NCI-H2196 (cell line): Measurements from ENCODE around the gene FAM234A.
"Not testable (repeated sequence)": the region's sequence is repeated elsewhere in the genome, so short reads cannot be mapped to it uniquely, and the experiment has no call there.

Experiments
- DNase-seq: peaks from one replicate; lab custom pipeline; 2025; ENCODE audit not compliant: unreplicated experiment; lab: John Stamatoyannopoulos, UW

FAM234A gene

DNA sequence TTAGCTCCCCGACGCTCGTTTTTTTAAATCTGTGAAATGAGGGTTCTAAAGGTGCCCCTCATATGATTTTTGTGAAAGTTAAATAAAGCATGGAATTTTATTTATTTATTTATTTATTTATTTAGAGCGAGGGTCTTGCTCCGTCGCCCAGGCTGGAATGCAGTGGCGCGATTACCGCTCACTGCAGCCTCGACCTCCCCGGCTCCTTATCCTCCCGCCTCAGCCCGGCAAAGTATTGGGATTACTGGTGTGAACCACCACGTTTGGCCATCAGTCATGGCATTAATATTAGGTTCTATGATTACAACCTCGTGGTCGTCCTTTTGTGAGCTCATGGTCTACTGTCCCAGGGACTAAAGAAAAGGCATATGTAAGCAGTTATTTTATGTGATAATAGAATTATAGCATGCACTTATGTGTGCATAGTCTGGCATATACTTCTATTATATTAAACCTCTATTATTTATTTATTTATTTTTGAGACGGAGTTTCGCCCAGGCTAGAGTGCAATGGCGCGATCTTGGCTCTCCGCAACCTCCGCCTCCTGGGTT is 4.8 kb upstream of the FAM234A start:
- no peak for DNase-seq

DNA sequence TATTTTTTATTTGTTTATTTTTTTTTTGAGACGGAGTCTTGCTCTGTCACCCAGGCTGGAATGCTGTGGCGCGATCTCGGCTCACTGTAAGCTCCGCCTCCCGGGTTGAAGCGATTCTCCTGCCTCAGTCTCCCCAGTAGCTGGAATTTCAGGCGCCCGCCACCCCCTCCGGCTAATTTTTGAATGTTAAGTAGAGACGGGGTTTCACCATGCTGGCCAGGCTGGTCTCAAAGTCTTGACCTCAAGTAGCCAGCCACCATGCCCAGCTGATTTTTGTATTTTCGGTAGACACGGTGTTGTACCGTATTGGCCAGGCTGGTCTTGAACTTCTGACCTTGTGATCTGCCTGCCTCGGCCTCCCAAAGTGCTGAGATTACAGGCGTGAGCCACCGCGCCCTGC is 4.3 kb upstream of the FAM234A start:
- not testable (repeated sequence) for DNase-seq

DNA sequence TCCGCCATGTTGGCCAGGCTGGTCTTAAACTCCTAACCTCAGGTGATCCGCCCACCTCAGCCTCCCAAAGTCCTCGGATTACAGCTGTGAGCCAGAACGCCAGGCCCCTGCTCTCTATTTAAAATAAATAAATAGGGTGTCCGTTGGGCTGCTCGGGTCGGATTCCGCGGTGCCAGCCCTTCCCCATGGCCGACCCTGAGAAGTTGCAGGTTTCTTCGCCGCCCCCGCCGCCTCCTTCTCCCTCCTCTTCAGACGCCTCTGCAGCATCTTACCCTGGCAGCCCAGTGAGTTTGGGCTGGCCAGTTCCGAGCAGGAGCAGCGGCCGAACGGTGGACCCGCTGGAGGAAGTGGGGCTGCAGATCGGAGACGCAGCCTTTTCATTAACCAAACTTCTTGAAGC is 3.7 kb upstream of the FAM234A start:
- no peak for DNase-seq

DNA sequence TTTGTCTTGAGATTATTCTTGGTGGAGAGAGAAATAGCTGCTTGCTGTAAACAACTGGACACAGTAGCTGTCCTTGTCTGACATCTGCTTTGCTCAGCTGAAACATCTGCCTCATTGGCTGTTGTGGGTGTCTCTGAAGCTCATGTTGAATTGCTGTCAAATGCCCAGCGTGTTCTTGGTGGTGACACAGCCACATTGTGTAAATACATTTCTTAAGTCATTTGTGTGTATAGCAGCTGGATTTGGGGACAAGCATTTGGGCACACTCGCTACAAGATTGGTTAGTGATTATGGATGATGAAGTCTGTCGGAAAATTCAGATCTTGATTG is 5.3 kb downstream of the FAM234A start:
- no peak for DNase-seq

DNA sequence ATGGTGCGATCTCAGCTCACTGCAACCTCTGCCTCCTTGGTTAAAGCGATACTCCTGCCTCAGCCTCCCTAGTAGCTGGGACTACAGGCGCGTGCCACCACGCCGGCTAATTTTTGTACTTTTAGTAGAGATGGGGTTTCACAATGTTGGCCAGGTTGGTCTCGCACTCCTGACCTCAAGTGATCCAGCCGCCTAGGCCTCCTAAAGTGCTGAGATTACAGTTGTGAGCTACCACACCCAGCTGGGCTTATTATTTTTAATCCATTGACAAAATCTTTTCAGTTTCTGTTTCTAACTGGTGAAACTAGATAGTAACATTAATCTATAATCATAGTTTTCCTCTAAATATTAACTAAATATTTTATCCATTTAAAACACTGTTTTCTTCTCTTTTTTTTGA is 5.9 kb downstream of the FAM234A start:
- no peak for DNase-seq

DNA sequence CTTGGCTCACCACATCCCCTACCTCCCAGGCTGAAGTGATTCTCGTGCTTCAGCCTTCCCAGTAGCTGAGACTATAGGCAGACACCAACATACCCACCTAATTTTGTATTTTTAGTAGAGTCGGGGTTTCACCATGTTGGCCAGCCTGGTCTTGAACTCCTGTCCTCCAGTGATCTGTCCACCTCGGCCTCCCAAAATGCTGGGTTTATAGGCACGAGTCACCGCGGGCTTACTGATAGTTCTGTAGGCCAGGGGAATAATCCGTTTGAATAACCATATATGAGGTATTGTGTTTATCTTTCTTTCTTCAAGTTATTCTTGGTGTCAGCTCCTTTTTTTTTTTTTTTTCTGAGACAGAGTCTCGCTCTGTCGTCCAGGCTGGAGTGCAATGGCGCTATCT is 7.7 kb downstream of the FAM234A start:
- no peak for DNase-seq

DNA sequence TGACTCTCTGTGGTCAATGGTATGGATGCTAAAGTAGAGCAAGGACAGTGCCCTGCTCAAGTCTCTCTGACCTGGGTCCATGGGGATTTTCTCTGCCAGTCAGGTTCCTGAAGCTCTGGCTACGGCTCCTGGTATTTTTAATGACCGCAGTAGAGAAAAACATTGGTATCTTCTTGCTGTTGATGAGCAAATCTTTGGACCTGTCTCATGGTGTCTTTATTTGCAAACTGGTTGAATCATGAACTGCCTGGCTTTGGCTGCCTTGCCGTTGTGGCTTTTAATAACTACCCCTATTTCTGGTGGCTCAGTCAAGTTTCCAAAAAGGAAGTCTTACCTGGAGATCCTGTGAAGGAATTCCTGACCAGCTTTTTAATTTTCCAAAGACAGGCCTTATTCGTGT is 8.7 kb downstream of the FAM234A start:
- DNase-seq = no peak

DNA sequence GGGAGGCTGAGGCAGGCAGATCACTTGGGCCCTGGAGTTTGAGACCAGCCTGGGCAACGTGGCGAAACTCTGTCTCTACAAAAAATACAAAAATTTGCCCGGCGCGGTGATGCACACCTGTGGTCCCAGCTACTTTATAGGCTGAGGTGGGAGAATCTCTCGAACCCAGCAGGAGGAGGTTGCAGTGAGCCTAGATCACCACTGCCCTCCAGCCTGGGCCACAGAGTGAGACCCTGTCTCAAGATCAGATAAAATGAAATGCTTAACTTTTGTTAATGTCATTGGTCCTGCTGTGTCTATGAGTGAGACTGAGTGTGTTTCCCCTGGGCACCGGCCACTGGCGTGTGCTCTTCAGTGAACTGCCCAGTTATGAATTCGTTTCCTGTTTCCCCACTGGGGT is 10.5 kb downstream of the FAM234A start:
- no peak for DNase-seq

DNA sequence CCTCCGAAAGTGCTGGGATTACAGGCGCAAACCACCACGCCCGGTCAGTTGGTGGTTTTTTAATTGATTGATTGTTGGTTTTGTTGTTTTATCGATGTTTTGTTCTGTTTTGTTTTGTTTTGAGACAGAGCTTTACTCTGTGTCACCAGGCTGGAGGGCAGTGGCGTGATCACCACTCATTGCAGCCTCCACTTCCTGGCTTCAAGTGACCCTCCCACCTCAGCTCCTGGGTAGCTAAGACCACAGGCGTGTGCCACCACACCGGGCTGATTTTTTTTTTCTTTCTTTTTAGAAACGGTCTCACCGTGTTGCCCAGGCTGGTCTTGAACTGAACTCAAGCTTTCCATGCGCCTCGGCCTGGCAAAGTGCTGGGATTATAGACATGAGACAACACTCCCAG is 12.4 kb downstream of the FAM234A start:
- DNase-seq = no peak

DNA sequence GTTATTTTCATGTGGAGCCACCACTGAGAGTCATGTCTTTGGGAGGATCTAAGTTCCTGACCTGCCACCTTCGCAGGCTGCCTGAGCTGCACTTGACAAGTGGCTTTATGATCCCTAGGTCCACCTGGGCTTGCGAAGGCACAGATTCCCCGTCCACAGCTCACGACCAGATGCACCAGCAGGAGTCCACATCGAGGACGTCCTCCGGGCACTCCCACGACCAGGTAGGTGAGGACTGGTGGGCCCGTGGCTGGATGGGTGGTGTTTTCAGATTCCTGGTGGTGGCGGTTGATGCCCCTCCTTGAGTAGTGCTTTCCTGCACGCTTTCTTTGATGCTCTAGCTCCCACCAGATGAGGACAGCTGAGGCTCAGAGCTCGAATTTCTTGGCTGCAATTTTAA is 14.8 kb downstream of the FAM234A start:
- DNase-seq = no peak

DNA sequence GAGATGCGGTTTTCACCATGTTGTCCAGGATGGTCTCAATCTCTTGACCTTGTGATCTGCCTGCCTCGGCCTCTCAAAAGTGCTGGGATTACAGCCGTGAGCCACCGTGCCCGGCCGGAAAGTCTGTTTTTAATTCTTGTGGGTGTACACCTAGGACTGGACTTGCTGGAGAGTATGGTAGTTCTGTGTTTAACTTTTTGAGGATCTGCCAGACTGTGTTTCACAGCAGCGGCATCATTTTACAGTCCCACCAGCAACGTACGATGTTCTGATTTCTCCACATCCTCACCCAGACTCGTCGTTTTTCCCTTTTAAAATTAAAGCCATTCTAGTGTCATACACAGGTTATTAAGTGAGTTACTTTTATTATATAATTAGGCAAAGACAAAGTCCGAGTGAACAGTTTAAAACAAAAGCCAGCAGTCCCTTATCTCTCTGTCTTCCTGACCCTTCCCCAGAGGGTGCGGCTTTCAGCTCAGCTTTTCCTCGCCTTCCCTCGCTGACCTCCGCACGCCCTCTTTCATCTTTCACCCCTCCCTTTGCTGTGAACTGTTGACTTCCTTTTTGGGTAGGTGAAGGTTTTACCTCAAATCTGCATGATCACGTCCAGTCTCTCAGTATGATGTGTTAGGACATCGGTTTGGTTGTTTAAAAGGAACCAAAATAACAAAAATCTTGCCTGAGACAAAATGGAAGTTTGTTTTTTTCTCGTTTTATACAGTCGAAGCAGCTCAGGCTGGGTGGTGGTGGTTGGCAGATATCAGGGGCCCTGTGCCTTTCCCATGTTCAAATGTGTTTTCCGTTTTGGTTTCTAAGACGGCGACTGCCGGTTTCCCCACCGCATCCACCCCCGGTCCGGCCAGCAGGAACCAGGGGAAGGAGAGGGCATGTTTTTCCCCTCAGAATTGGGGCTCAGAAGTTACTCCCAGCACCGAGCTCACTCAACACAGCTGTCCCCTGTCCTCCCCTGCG is 18.0 kb downstream of the FAM234A start:
- no peak for DNase-seq

DNA sequence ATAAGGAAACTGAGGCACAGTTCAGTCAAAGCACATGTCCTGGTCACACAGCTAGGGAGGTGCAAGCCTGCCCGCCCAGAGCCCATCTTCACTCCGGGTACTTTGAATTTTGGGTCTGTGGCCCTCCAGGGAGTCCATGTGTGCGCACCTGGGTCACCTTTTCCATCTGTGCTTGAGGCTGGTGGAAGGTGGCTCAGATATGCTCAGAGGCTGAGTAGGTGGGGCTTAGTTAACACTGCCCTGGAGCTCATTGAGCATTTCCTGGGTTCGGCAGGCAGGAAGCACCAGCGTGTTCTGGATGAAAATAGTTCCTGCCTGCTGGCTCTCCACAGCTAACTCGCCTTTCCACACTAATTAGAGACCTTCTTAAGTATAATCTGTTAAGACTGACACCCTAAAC is 19.2 kb downstream of the FAM234A start:
- DNase-seq = no peak

DNA sequence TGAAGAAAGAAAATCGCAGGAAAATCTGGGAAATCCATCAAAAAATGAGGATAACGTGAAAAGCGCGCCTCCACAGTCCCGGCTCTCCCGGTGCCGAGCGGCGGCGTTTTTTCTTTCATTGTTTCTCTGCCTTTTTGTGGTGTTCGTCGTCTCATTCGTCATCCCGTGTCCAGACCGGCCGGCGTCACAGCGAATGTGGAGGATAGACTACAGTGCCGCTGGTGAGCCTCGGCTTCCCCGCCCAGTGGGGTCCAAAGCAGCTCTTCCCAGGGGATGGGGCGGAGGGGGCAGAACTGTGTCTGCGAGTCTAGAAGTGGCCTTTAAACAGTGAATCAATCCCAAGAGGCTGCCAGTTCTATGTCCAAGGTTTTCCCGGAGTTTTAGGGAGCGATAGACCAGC is 19.8 kb downstream of the FAM234A start:
- no peak for DNase-seq

DNA sequence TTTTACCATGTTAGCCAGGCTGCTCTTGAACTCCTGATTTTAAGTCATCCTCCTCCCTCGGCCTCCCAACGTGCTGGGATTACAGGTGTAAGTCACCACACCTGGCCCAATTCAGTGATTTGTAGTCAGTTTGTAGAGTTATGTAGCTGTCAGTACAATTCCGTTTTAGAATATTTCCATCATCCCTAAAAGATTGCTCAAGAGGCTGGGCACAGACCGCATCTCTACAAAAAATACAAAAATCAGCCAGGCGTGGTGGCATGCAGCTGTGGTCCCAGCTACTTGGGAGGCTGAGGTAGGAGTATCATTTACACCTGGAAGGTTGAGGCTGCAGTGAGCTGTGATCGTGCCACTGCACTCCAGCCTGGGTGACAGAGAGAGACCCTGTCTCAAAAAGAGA is 20.6 kb downstream of the FAM234A start:
- DNase-seq = no peak

DNA sequence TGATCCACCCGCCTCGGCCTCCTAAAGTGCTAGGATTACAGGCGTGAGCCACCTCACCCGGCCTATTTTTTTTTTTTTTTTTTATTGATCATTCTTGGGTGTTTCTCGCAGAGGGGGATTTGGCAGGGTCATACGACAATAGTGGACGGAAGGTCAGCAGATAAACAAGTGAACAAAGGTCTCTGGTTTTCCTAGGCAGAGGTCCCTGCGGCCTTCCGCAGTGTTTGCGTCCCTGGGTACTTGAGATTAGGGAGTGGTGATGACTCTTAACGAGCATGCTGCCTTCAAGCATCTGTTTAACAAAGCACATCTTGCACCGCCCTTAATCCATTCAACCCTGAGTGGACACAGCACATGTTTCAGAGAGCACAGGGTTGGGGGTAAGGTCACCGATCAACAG is 23.5 kb downstream of the FAM234A start:
- not testable (repeated sequence) for DNase-seq

DNA sequence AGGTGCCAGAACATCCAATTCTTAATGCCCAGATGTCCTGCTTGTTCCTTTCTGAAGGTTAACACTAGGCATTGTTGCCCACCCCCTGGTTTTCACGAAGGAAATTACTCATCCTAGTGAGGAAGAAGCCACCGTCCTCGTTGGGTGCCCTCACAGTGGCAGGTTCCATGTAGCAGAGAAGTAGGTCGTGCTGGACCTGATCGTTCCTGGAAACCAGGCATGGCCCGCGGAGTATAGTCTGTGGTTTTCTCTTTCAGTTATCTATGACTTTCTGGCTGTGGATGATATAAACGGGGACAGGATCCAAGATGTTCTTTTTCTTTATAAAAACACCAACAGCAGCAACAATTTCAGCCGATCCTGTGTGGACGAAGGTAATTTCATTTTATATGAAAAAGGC is 24.6 kb downstream of the FAM234A start:
- no peak for DNase-seq

DNA sequence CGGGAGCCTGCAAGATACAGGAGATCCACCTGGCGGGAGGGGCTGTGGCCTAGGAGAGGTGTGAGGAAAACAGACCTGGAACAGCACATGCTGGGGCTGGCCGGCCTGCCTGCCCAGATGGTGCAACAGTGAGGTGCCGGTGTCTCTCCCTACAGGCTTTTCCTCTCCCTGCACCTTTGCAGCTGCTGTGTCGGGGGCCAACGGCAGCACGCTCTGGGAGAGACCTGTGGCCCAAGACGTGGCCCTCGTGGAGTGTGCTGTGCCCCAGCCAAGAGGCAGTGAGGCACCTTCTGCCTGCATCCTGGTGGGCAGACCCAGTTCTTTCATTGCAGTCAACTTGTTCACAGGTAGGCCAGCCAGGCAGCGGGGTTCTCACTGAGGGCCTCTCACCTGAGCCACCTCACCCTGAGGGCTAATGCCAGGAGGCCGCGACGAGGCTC is 25.2 kb downstream of the FAM234A start:
- DNase-seq = no peak

DNA sequence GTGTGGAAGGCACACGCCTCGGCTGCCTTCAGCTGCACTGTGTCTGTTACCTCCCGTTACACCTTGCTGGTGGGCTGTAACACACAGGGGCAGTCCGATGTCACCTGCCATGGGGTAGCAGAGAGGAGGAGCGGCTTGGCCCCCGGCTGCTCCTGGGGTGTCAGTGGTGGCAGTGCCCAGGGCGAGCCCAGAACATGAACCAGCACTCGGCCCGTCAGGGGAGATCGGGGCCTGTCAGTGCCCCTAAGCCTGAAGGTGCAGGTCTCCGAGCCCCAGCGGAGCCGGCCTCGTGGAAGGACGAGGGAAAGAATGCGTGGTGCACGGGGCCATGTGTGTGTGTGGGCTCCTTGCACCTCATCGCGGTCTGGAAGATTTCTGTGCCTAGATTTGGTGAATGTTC is 25.7 kb downstream of the FAM234A start:
- DNase-seq = no peak

DNA sequence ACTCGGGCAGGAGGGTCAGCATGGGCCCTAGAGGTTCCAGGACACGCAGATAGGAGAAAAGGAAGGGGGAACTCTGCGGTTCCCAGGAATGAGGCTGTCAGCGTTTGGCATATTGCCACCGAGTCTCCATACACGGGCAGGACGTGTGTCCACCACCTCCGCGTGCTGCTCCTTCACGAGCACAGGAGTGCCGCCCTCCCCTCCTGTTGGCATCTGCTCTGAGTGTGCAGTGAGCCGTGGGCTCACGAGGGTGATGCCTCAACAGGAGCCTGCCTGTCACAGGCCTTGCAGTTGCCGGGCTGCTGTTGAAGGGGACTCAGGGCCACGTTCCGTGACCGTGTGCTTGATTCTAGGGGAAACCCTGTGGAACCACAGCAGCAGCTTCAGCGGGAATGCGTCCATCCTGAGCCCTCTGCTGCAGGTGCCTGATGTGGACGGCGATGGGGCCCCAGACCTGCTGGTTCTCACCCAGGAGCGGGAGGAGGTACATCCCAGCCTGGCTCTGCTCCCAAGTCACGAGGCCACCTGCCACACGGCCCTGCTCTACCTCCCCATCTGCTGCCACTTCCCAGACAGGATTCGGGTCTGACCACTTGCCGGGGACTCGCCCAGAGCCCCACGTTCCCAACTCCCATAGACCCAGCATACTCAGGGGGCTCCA is 26.5 kb downstream of the FAM234A start:
- no peak for DNase-seq

DNA sequence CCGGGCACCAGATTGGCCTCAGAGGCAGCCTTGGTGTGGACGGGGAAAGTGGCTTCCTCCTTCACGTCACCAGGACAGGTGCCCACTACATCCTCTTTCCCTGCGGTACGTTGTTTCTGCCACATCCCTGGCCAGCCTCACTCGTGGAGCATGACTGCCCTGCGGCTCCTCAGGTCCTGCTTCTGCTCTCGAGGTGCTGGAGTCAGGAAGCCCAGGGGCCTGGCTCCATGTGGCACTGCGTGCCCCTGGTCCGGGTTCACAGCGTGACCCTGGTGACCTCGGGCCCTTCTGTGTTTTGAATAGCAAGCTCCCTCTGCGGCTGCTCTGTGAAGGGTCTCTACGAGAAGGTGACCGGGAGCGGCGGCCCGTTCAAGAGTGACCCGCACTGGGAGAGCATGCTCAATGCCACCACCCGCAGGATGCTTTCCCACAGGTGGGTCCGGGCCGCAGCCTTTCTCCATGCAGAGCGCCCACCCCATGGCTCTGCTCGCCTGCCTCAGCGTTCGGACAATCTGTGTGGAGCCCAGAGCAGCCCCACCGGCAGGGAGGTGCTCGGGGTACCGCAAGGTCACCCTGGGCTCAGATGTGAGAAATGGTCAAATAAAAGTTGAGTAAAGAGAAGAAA is 27.6 kb downstream of the FAM234A start:
- DNase-seq = no peak

DNA sequence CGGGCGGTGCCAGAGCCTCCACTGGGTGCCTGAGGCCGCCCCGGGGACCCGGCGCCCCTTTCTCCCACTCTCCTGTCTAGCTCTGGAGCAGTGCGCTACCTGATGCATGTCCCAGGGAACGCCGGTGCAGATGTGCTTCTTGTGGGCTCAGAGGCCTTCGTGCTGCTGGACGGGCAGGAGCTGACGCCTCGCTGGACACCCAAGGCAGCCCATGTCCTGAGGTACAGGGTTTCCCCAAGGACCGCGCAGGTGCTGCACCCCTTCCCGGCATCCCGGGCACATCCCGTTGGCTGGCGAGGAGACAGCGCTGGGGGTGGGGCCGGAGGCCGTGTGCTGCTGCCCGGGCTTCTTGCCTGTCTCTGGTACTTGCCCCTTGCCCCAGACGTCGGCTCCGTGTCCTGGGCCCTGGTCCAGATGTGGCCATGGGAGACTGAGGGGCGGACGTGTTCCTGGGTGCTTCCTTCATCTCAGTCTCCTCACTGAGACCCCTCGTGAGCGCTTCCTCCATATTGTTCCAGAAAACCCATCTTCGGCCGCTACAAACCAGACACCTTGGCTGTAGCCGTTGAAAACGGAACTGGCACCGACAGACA is 28.7 kb downstream of the FAM234A start:
- DNase-seq = no peak
